GM21576 (cell line): Measurements from ENCODE around the gene TGFBR3L.

Source experiments
- ATAC-seq: cut with Tn5 transposase; IDR thresholded peaks from one replicate; pipeline ENCODE4 v1.9.1; 2021; ENCODE audit warnings: mild to moderate bottlenecking, moderate library complexity; ENCODE audit not compliant: unreplicated experiment

The TGFBR3L gene

DNA sequence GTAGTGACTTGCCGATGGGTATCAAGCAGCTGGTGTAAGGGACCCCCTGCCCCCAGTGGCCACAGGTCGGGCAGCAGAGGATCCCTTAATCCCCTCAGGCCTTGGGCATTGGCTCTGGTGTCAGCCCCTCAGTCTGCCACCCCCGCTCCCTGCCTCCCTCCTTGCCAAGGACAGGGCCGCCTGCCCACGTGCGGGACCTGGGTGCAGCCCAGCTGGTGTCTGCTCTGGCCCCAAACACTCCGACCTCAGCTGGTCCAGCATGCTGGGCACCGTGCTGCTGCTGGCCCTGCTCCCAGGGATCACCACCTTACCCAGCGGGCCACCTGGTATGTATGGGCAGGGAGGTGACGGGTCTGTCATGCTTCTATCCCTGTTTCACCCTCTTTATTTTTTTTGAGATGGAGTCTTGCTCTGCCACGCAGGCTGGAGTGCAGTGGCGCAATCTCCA, at the start of gene TGFBR3L:
Gene TGFBR3L (plus strand): TSS at position 233 of the 448 bp plus-strand sequence.
- no peak for ATAC-seq

DNA sequence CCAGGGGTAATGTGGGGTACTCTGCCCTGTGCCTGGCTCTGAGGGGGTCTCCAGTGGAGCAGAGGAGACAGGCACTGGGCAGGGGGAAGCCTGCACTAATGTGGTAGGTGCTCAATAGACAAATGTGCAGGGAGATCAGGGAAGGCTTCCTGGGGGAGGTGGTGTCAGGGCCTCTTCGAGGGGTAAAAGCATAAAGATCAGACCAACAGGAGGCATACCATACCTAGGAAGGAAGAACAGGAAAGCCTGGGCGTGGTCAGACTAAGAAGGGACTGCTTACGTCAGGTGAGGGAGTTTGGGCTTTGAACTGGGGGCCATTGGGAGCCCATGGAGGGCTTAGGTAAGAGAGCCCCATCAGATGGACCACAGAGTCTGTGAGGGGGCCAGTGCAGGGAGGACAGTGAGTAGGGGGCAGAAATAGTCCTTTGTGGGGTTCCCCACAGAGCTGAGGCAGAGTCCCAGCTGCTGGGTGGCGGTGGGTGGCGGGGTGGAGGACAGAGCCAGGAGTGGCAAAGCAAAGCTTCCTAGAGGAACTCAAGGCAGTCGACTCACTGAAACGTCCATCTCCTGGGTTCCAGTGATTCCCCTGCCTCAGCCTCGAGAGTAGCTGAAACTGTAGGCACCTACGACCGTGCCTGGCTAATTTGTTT, 49.2 kb upstream of the TGFBR3L start:
- ATAC-seq: no peak

DNA sequence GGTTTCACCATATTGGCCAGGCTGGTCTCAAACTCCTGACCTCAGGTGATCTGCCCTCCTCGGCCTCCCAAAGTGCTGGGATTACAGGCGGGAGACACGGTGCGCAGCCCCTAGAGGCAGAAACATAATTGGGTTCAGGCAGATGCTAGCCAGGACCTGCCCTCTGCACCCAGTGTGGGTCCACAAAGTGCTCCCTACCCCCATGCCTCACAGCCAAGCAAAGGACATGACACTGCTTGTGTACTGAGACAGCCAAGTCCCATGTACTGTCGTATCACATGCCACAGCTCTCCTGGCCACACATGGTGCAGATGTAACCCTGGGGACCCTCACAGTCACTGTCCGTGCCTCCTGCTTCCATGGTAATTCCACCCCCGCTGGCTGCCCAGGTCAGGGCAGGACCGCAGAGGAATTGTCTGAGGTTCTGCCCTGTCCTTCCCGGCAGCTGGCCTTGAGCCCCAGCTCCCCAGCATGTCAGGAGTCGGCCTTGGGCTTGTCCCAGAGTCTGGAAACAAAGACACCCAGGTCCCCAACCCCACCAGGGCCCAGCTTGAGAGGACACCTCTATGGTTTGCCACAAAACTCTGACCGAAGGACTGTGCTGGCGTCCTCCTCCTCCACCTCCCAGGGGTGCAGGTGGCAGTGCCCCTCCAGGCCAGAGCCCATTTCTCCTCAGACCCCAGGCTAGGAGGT, 48.1 kb upstream of the TGFBR3L start:
- ATAC-seq: no peak

DNA sequence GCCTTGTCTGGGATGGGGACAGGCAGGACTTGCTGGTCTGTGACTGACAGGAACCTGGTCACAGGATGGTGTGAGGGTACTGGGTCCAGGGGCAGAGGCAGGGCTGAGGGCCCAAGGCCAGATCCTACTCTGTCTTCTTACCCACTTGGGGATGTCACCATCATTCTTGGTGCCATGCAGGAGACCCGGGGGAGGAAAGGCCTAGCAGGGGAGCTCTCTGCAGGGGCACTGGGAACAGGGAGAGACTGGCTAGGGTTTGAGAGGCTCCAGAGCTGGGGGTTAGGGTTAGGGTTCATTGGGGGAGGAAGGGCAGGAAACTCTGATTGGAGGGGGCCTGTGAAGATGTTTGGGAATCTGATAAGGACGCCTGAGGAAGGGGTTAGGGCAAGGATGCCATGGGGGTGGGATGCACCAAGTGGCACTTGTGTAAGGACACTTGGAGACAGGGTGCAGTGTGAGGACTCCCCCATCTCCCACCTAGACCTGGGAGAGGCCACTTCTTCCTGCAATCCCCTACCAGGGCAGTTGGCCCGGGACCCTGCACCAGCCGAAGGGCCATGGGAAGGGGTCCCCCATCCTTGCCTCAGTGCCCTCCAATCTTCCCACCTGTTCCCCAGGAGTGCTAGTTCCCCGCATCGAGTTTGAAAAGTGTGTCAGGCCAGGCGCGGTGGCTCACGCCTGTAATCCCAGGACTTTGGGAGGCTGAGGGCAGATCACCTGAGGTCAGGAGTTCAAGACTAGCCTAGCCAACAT, 47.4 kb upstream of the TGFBR3L start:
- no peak for ATAC-seq

DNA sequence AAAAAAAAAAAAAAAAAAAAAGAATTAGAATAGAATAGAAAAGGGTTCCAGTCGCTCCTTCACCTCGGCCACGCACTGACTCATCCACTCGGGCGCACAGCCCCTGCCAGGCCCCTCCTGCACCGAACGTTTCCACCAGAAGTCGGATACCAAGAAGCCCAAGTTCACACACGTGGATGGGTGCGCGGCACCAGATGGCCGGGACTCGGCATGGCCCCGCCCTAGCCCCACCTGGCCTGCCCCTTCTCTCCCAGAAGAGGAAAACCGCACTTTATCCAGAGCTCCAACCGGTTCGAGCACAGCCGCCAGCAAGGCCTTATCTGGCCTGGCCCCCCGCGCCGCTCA, 46.3 kb upstream of the TGFBR3L start:
- ATAC-seq: no peak

DNA sequence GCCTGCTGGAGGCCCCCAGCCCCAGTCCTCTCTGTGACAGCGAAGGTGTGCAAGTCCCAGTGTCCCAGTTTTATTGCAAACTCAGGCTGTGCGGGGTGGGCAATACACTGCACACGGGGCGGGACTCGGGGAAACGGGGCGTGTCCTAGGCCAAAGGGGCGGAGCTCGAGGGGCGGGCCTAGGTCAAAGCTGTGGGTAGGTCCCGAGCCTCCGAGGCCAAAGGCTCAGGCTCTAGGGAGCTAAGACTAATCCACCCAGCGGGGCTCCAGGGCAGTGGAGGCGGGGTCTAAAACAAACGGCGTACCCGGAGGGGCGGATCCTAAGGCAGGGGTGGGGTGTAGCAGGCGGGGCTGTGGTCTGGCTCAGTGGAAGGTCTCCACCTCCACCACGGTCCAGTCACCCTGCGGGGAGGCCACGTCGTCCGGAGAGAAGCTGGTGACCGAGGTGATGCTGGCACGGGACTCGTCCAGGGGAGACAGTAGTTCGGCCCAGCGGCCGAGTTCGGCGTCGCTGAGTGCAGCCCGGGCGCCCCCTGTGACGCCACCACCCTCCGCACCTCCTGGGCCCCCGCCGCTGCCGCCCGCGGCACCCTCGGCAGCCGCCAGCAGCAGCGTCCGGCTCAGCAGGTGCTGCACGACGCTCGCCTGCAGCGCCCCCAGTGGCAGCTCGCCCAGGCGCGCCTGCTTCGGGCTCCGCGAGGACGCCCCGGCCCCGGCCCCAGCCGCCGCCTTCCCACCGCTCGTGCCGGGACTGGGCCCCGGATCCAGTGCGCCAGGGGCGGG, 45.8 kb upstream of the TGFBR3L start:
- ATAC-seq: peak; percentile 46

GRCh38 chr19:7869453-7869909, 45.1 kb upstream of the TGFBR3L start:
- ATAC-seq: peak; percentile 41

DNA sequence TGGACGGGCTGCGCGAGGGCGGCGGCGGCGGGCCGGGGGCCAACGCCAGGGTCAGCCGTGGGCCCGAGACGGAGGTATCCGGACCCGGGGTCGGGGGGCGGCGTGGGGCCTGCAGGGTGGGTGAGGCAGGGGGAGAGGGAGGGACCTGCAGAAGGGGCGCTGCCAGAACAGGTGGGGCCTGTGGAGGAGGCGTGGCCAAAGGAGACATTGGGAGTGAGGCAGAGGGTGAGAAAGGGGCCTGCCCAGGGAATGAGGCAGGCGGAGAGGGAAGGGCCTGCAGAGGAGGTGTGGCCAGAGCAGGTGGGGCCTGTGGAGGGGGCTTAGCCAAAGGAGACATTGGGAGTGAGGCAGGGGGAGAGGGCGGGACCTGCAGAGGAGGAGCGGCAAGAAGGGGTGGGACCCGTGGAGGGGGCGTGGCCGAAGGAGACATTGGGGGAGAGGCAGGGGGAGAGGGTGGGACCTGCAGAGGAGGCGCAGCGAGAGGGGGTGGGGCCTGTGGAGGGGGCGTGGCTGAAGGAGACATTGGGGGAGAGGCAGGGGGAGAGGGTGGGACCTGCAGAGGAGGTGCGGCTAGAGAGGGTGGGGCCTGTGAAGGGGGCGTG, 44.6 kb upstream of the TGFBR3L start:
- no peak for ATAC-seq

GRCh38 chr19:7870571-7871436, 43.8 kb upstream of the TGFBR3L start:
- no peak for ATAC-seq

DNA sequence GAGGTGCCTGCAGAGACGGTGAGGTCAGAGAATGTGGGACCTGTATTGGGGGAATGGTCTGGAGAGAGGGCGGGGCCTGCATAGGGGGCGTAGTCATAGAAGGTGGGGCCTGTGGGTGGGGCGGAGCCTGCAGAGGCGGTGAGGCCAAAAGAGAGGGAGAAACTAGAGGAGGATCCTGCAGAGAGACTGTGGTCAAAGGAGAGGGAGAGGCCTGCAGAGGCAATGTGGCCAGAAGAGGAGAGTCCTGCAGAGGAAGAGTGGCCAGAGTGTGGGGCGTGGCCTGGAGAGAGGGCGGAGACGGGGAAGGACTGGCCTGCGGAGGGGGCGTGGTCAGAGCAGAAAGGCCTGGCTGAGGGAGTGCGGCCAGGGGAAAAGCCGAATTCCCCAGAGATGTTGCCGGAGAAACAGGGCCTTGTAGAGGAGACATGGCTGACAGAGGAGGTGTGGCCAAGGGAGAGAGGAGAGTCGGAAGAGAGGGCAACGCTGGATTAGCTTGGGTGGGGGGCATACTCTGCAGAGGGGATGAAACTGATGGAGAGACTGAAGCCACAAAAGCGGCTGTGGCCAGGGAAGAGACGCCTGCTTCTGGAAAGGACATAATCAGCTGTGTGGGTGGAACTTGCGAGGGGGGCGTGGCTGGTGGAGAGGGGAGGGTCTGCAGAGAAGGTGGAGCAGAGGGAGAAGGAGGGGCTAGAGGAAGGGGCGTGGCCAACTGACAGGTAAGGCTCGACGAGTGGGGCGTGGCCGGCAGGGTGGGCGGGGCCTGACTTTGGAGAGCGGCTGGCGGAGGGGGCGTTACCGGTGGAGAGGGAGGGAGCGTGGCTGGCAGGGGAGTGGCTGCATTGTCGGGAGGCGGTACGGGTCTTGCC, 43.0 kb upstream of the TGFBR3L start:
- no peak for ATAC-seq

DNA sequence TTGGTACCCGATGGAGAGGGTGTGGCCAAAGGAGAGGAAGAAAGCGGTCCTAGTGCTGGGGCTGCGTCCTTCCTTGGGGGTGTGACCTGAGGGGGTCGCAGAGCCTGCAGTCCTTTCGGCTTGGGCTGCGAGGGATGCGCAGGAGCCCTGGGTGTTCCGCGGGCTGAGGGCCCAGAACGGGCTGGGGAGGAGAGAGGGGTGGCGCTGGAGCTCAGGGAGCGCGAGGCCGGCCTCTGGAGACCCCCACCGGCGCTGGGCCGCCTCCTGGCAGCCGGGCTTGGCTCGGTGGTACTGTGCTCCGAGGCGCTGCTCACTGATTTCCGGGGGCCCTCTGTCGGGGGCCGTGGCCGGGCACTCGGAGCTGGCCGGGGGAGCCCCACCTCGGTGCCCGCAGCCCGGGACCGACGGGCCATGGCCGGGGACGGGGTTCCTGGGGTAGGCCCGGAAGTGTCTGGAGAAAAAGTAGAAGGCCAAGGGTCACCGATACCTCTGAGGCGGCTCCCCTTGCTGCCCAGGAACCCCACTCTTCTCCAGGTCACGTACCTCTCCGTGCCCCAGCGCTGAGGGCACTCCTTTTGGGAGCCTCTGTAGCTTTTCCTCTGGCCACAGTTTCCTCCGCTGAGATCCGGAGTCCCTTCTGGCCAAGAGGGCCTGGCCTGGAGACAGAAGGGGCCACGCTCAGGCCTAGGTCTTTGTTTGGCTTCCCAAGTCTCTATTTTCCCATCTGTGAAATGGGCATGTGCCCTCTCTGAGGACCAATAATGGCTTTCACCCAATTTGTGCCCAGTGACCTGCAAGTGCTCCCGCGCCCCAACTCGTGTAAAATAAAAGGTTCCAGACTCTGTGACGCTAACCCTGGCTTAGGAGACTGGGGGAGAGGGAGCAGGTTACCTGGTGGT, 42.1 kb upstream of the TGFBR3L start:
- ATAC-seq: no peak

DNA sequence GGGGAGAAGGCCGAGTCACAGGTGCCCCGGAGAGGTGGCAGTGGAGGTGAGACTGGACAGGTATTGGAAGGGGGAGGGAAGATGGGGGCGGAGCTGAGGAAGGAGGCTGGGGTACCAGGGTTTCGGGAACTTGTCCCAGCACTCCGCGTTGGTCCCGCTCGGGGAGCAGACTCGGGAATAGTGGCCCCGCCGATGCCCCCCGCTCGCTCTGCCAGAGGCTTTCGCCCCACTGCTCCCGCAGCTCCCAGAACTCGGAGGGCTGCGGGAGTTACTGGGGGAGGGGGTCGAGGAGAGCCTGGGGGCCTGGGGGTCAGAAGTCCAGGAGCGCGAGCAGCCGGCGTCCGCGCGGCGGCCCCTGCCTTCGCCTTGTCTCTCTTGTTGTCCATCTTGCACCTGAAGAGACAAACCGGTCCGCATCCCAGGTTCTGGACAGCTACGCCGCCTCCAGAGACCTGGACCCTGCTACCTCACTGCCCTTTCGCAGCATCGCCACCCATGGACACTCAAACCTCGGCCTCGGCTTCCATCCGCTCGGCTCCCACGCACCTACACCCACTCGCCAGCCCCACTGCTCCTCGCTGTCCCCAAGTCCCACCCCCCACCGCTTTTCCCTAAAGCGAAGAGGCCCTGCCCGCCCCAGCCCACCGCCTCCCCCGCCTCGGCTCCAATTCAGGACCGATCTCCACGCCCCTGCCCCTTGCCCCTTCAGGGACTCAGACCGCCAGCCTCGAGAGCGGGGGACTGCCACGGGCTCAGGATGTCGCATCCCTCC, 41.1 kb upstream of the TGFBR3L start:
- ATAC-seq: no peak

GRCh38 chr19:7874076-7874896, 40.3 kb upstream of the TGFBR3L start, which contains the start of gene PRR36:
PRR36 (minus strand) TSS chr19:7874390; CDS start chr19:7873689, 701 bp downstream.
- ATAC-seq: no peak

DNA sequence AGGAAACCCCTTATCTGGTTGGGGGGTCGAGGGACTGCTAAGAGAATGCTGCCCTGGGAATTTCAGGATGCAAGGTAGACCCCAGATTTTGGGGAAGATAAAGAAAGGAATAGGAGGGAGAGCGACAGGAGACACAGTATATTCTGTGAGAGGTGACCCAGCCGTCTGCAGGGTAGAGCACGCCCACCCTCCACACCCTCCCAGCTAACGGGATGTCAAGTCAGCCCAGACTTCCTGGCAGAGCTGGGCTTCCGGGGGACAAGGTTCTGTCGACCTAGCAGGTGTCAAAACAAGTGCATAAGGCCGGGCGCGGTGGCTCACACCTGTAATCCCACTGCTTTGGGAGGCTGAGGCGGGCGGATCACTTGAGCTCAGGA, 39.7 kb upstream of the TGFBR3L start:
- ATAC-seq: no peak

GRCh38 chr19:7877249-7877836, 37.3 kb upstream of the TGFBR3L start:
- ATAC-seq: no peak
